DND-41 (cell line): ENCODE data around the gene APOA5.
"Not testable (repeated sequence)": the region's sequence is repeated elsewhere in the genome, so short reads cannot be mapped to it uniquely, and the experiment has no call there.

ENCODE experiments used
- ATAC-seq: fragments of 200-7000 bp; cut with Tn5 transposase; 3 replicates; pipeline ENCODE4 v1.9.1; 2021; ENCODE audit warnings: low read depth; ENCODE audit not compliant: insufficient read depth
- DNase-seq: peaks from one replicate; pipeline ENCODE4 v3.0.0-alpha.2; 2020
- H2AFZ ChIP-seq: 2 replicates; pipeline ENCODE4 v1.6.0; 2012; ENCODE audit warnings: low read depth, low read length
- H3K27ac ChIP-seq: 2 replicates; pipeline ENCODE4 v1.5.1; 2012; ENCODE audit warnings: low read length, inconsistent platforms
- H3K27me3 ChIP-seq: fragments of 200-600 bp; sonication (generic); 2 replicates; pipeline ENCODE4 v1.6.0; 2012; ENCODE audit warnings: low read length, mild to moderate bottlenecking, inconsistent platforms; ENCODE audit not compliant: insufficient read depth, poor library complexity
- H3K36me3 ChIP-seq: 2 replicates; pipeline ENCODE4 v1.5.1; 2012; ENCODE audit warnings: low read length, inconsistent platforms; ENCODE audit not compliant: insufficient read depth
- H3K4me1 ChIP-seq: 2 replicates; pipeline ENCODE4 v1.5.1; 2012; ENCODE audit warnings: mild to moderate bottlenecking, low read length; ENCODE audit not compliant: insufficient read depth
- H3K4me2 ChIP-seq: 2 replicates; pipeline ENCODE4 v1.6.0; 2012; ENCODE audit warnings: mild to moderate bottlenecking, moderate library complexity, low read length, inconsistent platforms; ENCODE audit not compliant: insufficient read depth
- H3K4me3 ChIP-seq, 2 experiments: fragments of 200-600 bp in 1 of 2; shearing (Covaris generic) in 1 of 2; 2 replicates each; pipeline ENCODE4 v1.5.1; 2012 to 2016; ENCODE audit warnings: inconsistent platforms in 2 of 2, low read length in 2 of 2, mild to moderate bottlenecking in 2 of 2, low read depth in 1 of 2, moderate library complexity in 1 of 2
- H3K79me2 ChIP-seq: 2 replicates; pipeline ENCODE4 v1.6.0; 2012; ENCODE audit warnings: low read length, inconsistent platforms; ENCODE audit not compliant: insufficient read depth
- H3K9ac ChIP-seq: 2 replicates; pipeline ENCODE4 v1.6.0; 2012; ENCODE audit warnings: low read depth, mild to moderate bottlenecking, inconsistent platforms, low read length, moderate library complexity
- H3K9me3 ChIP-seq: 2 replicates; pipeline ENCODE4 v1.5.1; 2012; ENCODE audit warnings: low read length, moderate library complexity, mild to moderate bottlenecking, inconsistent platforms; ENCODE audit not compliant: insufficient read depth, severe bottlenecking
- H4K20me1 ChIP-seq: 2 replicates; pipeline ENCODE4 v1.6.0; 2012; ENCODE audit warnings: low read length; ENCODE audit not compliant: insufficient read depth
- EZH2 ChIP-seq: IDR thresholded peaks from 3 replicates; pipeline ENCODE4 v1.6.1; 2012; ENCODE audit warnings: borderline replicate concordance, low read depth, mild to moderate bottlenecking, moderate library complexity, low read length, inconsistent platforms; ENCODE audit not compliant: severe bottlenecking
- TF ChIP-seq, protein P1 (sequence below): IDR thresholded peaks from 2 replicates; pipeline ENCODE4 v1.5.1; 2012; ENCODE audit warnings: borderline replicate concordance, low read length, moderate library complexity, mild to moderate bottlenecking; ENCODE audit not compliant: poor library complexity, severe bottlenecking; ENCODE audit errors: extremely low read depth

The APOA5 gene

GRCh38 chr11:116804001-116804400, 12.3 kb upstream of the APOA5 start:
- no peak overlapping the region for H3K4me3 ChIP-seq
- no peaks in the 10 kb centered on the region for H3K79me2 ChIP-seq
- H3K9ac ChIP-seq = no peak overlapping the region
- no peaks in the 10 kb centered on the region for H3K27me3 ChIP-seq
- H3K27ac ChIP-seq = no peak overlapping the region
- TF ChIP-seq EZH2 = no peak
- TF ChIP-seq, protein P1, sequence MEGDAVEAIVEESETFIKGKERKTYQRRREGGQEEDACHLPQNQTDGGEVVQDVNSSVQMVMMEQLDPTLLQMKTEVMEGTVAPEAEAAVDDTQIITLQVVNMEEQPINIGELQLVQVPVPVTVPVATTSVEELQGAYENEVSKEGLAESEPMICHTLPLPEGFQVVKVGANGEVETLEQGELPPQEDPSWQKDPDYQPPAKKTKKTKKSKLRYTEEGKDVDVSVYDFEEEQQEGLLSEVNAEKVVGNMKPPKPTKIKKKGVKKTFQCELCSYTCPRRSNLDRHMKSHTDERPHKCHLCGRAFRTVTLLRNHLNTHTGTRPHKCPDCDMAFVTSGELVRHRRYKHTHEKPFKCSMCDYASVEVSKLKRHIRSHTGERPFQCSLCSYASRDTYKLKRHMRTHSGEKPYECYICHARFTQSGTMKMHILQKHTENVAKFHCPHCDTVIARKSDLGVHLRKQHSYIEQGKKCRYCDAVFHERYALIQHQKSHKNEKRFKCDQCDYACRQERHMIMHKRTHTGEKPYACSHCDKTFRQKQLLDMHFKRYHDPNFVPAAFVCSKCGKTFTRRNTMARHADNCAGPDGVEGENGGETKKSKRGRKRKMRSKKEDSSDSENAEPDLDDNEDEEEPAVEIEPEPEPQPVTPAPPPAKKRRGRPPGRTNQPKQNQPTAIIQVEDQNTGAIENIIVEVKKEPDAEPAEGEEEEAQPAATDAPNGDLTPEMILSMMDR = no peak
- no peaks in the 10 kb centered on the region for H3K4me1 ChIP-seq
- no peaks in the 10 kb centered on the region for H4K20me1 ChIP-seq
- no peak overlapping the region for H3K4me2 ChIP-seq
- H2AFZ ChIP-seq = no peak overlapping the region
- no peaks in the 10 kb centered on the region for H3K9me3 ChIP-seq
- no peaks in the 10 kb centered on the region for H3K36me3 ChIP-seq
- no peak for ATAC-seq
- DNase-seq = no peak

- not testable (repeated sequence) for H3K9ac ChIP-seq, H3K4me2 ChIP-seq, DNase-seq, H4K20me1 ChIP-seq, H3K79me2 ChIP-seq, H3K36me3 ChIP-seq, H2AFZ ChIP-seq, ATAC-seq, H3K4me3 ChIP-seq, H3K27me3 ChIP-seq, H3K27ac ChIP-seq, H3K4me1 ChIP-seq, H3K9me3 ChIP-seq
Observed at GRCh38 chr11:116801662-116802061, 10.0 kb upstream of the APOA5 start.

- Histone ChIP-seq H2AFZ (no peak overlapping the region), H3K4me1 (no peaks in the 10 kb centered on the region), H3K9ac (no peak overlapping the region), H3K9me3 (no peaks in the 10 kb centered on the region), H3K79me2 (no peaks in the 10 kb centered on the region), H3K36me3 (no peaks in the 10 kb centered on the region), H3K4me3 (no peak overlapping the region), H3K4me2 (no peak overlapping the region), H3K27me3 (no peaks in the 10 kb centered on the region), H4K20me1 (no peaks in the 10 kb centered on the region), H3K27ac (no peak overlapping the region)
- DNase-seq (no peak), ATAC-seq (no peak)
- no peak for TF ChIP-seq EZH2
- TF ChIP-seq, protein P1 = no peak
Observed at GRCh38 chr11:116800610-116801009, 8.9 kb upstream of the APOA5 start.

DNA sequence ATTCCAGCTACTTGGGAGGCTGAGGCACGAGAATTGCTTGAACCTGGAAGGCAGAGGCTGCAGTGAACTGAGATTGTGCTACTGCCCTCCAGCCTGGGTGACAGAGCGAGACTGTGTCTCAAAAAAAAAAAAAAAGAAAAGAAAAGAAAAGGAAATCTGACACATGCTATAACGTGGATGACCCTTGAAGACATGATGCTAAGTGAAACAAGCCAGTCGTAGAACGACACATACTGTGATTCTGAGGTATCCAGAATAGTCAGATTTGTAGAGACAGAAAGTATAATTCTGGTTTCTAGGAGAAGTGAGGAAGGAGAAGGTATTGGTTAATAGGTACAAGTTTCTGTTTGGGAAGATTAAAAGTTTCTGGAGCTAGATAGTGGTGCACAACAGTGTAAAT, 6.7 kb upstream of the APOA5 start:
- Histone ChIP-seq H3K4me2 (no peak overlapping the region), H4K20me1 (no peaks in the 10 kb centered on the region), H3K4me3 (no peak overlapping the region), H2AFZ (no peak overlapping the region), H3K4me1 (no peaks in the 10 kb centered on the region), H3K9me3 (no peaks in the 10 kb centered on the region), H3K27ac (no peak overlapping the region), H3K36me3 (no peaks in the 10 kb centered on the region), H3K9ac (no peak overlapping the region), H3K79me2 (no peaks in the 10 kb centered on the region), H3K27me3 (no peaks in the 10 kb centered on the region)
- no peak for ATAC-seq
- TF ChIP-seq, protein P1 = no peak
- no peak for TF ChIP-seq EZH2
- no peak for DNase-seq
